Measurements from ENCODE around the gene JAZF1. TPM values are rescaled to one million over a fixed set of nuclear protein-coding genes. Genes with fewer than 3 reads are reported as not detected.

Gene JAZF1
- total RNA-seq, 1 experiment from 2014 or later = 6.9 TPM

GRCh38 chr7:28106321-28106829 lies 74.2 kb downstream of the JAZF1 start:
- no peak for DNase-seq (ENCODE audit: low read depth)

- DNase-seq (ENCODE audit: low read depth) = no peak
These were observed 75.4 kb downstream of the JAZF1 start for GRCh38 chr7:28105234-28105633.

GRCh38 chr7:28104811-28105210 lies 75.8 kb downstream of the JAZF1 start:
- DNase-seq (ENCODE audit: low read depth) = no peak

GRCh38 chr7:28104041-28104541 lies 76.5 kb downstream of the JAZF1 start:
- DNase-seq (ENCODE audit: low read depth) = peak; percentile 56

- peak; percentile 64 for DNase-seq (ENCODE audit: low read depth)
These were observed 77.8 kb downstream of the JAZF1 start for GRCh38 chr7:28102797-28103196.

- DNase-seq (ENCODE audit: low read depth) = peak; percentile 70
These were observed 83.9 kb downstream of the JAZF1 start for GRCh38 chr7:28096713-28097112.

GRCh38 chr7:28095231-28095630 lies 85.4 kb downstream of the JAZF1 start:
- DNase-seq (ENCODE audit: low read depth) = no peak

GRCh38 chr7:28093623-28094232 lies 86.9 kb downstream of the JAZF1 start:
- DNase-seq (ENCODE audit: low read depth) = peak; percentile 75

GRCh38 chr7:28091190-28091589 lies 89.4 kb downstream of the JAZF1 start:
- DNase-seq (ENCODE audit: low read depth) = no peak

- no peak for DNase-seq (ENCODE audit: low read depth)
These were observed 91.5 kb downstream of the JAZF1 start for GRCh38 chr7:28088901-28089714.

- no peak for DNase-seq (ENCODE audit: low read depth)
These were observed 92.6 kb downstream of the JAZF1 start for GRCh38 chr7:28088032-28088431.

- DNase-seq (ENCODE audit: low read depth) = no peak
These were observed 94.4 kb downstream of the JAZF1 start for GRCh38 chr7:28086198-28086597.

GRCh38 chr7:28083998-28084985 lies 96.3 kb downstream of the JAZF1 start:
- DNase-seq (ENCODE audit: low read depth) = no peak

- no peak for DNase-seq (ENCODE audit: low read depth)
These were observed 97.2 kb downstream of the JAZF1 start for GRCh38 chr7:28083164-28083997.

GRCh38 chr7:28082071-28082470 lies 98.5 kb downstream of the JAZF1 start:
- DNase-seq (ENCODE audit: low read depth) = no peak

GRCh38 chr7:28081016-28081415 lies 99.6 kb downstream of the JAZF1 start:
- DNase-seq (ENCODE audit: low read depth) = peak; percentile 43

GRCh38 chr7:28078036-28078901 lies 102.3 kb downstream of the JAZF1 start:
- DNase-seq (ENCODE audit: low read depth) = peak; percentile 62

GRCh38 chr7:28077616-28078015 lies 103.0 kb downstream of the JAZF1 start:
- DNase-seq (ENCODE audit: low read depth) = no peak

GRCh38 chr7:28076423-28077200 lies 104.0 kb downstream of the JAZF1 start:
- DNase-seq (ENCODE audit: low read depth) = no peak

Data from Daoy (cell line).